GM12864 (cell line): ENCODE measurements around the gene FAM193A.

Experiments used
- DNase-seq: peaks from one replicate; pipeline ENCODE4 v3.0.0-alpha.2; 2011; ENCODE audit warnings: low read depth
- H3K4me3 ChIP-seq: 2 replicates; pipeline ENCODE4 v1.5.1; 2011; ENCODE audit warnings: mild to moderate bottlenecking, low read depth, low read length, control low read depth
- TF ChIP-seq, protein P1 (sequence below): IDR thresholded peaks from 2 replicates; pipeline ENCODE4 v1.5.1; 2011; ENCODE audit warnings: low read depth, mild to moderate bottlenecking, moderate library complexity, low read length, control low read depth, inconsistent platforms; ENCODE audit errors: missing control alignments

The FAM193A gene

DNA sequence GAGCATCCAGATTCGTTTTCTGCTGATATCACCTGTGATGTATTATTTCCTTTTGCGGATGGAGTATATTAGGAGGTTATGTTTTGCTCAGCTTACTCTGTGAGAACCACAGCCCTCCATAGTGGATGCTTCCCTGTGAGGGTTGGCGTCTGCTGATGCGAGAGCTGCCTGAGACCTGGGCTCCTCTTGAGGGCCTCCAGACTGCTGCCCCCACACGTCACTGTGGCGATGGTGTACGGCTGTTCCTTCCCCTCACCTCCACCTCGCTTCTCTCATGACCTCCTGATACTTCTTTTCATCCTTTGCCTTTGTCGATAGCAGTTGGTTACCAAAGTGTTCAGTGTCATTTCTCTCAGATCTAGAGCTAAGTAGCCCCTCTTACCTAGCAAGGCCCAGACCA, 148.0 kb downstream of the FAM193A start:
- no peak for DNase-seq
- TF ChIP-seq, protein P1, sequence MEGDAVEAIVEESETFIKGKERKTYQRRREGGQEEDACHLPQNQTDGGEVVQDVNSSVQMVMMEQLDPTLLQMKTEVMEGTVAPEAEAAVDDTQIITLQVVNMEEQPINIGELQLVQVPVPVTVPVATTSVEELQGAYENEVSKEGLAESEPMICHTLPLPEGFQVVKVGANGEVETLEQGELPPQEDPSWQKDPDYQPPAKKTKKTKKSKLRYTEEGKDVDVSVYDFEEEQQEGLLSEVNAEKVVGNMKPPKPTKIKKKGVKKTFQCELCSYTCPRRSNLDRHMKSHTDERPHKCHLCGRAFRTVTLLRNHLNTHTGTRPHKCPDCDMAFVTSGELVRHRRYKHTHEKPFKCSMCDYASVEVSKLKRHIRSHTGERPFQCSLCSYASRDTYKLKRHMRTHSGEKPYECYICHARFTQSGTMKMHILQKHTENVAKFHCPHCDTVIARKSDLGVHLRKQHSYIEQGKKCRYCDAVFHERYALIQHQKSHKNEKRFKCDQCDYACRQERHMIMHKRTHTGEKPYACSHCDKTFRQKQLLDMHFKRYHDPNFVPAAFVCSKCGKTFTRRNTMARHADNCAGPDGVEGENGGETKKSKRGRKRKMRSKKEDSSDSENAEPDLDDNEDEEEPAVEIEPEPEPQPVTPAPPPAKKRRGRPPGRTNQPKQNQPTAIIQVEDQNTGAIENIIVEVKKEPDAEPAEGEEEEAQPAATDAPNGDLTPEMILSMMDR = no peak
- no peak overlapping the region for H3K4me3 ChIP-seq

DNA sequence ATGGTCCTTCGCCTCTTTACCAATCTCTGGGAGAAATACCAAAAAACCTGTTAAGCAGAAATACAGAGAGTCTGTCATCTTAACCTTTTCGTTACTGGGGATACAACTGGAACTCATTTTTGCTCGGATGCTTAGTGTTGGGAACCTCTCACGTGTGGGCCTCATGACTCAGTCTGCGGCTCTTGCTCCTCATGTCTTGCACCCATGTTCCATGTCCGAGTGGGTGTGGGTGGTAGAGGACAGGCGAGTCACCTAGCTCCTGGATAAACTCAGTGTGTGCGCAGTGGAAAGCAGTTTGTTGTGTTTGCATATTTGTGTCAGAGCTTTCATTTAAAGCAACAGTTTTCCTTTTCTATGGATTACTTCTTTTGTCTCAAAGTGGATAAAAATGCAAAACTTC, 149.1 kb downstream of the FAM193A start:
- TF ChIP-seq, protein P1 = no peak
- DNase-seq = no peak

DNA sequence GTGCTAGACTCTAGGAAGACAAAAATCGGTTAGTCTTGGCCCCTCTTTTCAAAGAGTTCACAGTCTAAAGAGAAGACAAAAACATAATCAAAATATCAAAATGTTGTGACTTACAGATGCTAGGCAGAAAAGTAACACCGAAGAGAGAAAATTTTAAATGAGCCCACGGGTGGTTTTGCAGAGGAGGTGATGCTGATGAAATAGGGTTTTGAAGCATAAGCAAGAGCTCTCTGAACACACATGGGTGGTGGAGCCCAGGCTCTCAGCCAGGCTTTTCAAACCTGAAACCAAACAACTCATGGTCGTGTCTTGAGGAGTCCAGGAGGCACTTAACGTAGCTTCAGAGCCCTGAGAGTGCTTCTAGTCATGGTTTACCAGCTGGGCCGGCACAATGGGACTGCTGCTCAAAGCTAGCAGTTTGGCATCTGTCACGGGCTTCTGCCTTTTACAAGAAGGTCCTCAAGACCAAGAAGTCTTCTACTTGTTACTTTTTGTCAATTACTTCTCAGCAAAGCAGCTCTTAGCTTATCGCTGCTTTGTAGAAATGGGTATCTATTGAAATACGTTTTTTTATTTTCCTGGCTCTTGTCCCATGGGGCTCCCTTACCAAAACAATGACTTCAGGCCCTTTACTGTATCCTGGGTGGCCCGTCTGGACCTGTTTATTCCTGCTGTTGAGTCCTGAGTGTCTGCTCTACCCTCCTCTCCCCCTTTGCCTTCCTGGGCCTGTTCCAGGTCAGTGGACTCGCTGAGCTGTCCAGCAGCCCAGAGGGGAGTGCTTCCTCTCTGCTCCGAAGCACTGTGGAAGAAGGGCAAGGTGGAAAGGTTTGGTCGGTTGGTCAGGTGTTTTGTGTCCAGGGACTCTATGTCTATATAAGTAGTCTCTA, 150.2 kb downstream of the FAM193A start:
- no peak overlapping the region for H3K4me3 ChIP-seq
- DNase-seq = no peak
- TF ChIP-seq, protein P1 = no peak

More for the DNA sequence above, 149.1 kb downstream of the FAM193A start:
- H3K4me3 ChIP-seq = no peak overlapping the region

DNA sequence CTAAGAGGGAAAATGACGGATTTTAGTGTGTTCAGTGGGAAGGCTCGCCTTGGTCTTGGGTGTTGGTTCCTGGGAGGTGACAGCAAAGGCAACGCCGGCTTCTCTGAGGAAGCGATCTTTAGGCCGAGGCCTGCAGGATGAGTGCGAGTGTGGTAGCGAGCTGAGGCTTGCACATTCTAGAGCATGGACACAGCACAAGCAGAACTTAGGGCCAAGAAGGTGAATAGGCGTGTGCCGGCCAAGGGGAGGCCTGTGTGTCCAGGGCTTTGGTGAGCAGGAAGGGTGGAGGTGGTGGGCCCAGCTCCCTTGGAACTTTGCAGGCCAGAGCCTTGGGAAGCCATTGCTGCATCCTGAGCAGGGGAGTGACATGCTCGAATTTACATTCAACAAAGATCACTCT, 151.8 kb downstream of the FAM193A start:
- TF ChIP-seq, protein P1 = no peak
- DNase-seq = no peak
- H3K4me3 ChIP-seq = no peak overlapping the region

DNA sequence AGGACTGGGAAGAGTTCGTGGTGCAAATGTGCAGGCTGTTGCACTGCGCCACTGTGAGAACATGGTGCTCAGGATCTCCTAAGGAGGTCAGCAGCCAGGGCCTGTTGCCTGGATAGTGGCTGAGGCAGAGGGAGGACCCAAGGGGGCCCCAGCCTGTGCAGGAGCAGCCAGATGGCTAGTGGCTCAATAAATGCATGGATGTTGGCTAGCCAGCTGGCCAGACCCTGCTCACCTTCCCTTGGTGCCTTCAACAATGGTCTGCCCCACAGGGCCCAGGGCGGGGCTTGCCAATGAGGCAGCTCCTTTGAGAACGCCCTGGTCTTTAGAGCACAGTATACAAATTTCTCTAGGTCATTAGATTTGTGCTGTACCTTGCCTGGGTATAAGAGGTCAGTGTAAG, 152.2 kb downstream of the FAM193A start:
- TF ChIP-seq, protein P1 = no peak
- no peak for DNase-seq
- H3K4me3 ChIP-seq = no peak overlapping the region

DNA sequence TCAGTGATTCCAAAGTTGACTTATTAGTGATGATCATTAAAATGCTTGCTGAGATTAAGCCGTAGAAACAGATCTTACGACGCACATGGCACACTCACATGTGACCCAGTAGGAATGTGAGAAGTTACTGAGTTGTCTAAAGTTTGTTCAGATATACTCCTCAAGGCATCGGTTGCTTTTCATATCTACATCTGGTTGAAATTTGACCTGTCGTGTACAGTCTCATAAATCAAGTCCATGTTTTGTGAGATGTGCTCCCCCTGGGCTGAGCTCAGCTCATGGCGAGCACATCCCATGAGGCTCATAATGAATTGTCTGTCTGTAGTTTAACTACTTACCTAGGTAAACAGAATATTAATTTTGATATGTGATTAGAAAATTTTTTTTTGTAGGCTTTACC, 152.7 kb downstream of the FAM193A start:
- DNase-seq = no peak
- TF ChIP-seq, protein P1 = no peak
- H3K4me3 ChIP-seq = no peak overlapping the region
